ENCODE data around the gene ARF5. TPM values are rescaled to one million over a fixed set of nuclear protein-coding genes. Genes with fewer than 3 reads are reported as not detected.

The ARF5 gene
- total RNA-seq = 356 and 391 TPM in 2 replicates

DNA sequence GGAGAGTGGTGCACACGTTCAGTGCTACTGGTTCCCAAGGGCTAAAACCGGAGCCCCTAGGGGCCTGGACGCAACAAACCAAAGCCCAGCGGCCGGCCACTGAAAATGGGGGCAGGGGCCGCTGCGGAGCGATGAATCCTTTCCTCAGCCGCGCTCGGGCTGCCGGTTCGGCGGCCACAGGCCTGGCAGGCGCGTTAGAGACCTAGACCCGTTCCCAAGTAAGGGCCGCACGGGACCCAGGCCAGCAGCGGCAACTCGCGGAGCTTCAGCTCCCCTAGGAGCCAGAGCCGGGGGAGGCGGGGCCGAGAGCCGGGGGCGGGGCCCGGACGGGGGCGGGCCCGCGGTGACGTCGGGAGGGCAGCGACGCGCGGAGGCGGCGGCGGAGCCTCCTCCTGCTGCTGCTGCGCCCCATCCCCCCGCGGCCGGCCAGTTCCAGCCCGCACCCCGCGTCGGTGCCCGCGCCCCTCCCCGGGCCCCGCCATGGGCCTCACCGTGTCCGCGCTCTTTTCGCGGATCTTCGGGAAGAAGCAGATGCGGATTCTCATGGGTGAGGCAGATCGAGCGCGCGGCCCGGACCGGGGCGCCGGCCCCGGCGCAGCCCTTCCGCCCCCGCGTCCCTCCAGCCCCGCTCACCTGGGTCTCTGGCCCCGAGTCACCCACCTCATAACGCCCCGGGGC is at the start of gene ARF5:
ARF5 (plus strand) TSS at position 393 of the 678 bp plus-strand sequence; CDS start at position 481, 88 bp downstream.

DNA sequence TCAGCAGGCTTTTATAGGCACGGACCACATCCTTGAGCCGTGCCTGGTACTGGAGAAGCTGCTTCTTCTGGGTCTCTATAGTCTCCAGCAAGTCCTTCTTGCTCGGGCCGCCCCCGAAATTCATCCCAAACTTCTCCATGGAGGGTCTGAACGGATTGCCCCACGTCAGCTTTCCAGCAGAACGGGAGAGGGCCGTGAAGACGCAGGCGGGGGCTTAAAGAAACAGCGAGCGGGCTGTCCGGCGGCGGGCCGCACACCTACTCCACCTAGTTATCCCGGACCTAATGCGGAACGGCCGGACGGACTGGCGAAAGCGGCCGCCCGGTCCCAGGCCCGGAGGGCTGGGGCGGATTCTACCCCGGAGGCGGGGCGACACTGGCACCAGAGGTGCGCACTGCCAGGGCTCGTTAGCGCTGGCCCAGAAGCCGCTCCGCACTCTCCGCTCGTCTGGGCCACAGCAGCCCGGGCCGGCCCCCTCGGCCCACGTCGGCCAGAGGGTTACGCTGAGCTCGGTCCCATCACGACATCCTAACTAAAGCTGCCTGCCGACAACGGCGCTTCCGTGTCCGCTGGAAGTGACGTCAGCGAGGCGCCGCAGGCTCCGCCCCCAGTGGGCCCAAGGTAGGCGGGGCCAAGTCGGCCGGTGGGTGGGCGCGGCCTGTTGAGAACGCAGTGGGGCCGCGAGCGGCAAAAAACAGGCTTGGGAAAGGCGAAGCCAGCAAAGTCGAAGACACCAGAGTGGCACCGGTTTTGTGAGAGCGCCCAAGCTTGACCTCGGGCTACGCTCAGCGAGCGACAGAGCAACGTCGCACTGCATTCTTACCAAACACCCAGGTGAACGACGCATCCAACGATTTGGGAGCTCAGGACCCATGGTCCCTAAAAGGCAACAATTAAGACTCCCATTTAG is 2.9 kb upstream of the ARF5 start, which contains the start of gene GCC1:
GCC1 (minus strand) TSS at position 553 of the 910 bp plus-strand sequence; CDS start at position 139, 414 bp downstream.

DNA sequence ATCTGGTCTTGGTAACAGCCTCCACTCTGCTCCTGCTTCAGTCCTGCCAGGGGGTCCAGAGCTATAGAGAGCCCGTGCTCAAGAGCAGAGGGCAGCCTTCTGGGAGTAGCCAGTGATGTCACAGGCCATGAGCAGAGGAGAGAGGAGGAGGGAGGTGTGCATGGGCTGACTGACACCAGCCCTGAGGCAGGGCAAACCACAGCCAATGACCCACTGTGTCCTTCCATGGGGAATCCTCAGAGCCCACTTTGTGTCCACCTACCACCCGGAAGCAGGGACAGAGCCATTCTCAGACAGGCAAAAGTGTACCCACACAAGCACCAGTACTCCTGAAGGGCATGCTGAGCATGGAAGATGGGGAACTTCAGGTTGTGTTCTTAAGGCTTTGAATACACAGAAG is 29.8 kb downstream of the ARF5 start, which contains the start of gene PAX4:
PAX4 (minus strand) TSS at position 101 of the 400 bp plus-strand sequence. CDS start 2,214 bp downstream, outside the sequence.

Other genes with a start within 250 kb of the ARF5 start
- 9.8 and 12.3 TPM in 2 replicates for gene ZNF800, start 195.7 kb upstream of the ARF5 start, total RNA-seq
- 19.4 and 23.3 TPM in 2 replicates for gene GCC1, start 2.8 kb upstream of the ARF5 start, total RNA-seq
- gene FSCN3, start 5.3 kb downstream of the ARF5 start, total RNA-seq = 2.4 and 6.2 TPM in 2 replicates
- gene PAX4, start 29.7 kb downstream of the ARF5 start, total RNA-seq = not detected in 2 replicates
- 204 and 242 TPM in 2 replicates for gene SND1, start 63.8 kb downstream of the ARF5 start, total RNA-seq